Subcutaneous adipose tissue (tissue), 4 donors: ENCODE measurements around the gene GRIA1. TPM values are rescaled to one million over a fixed set of nuclear protein-coding genes. Genes with fewer than 3 reads are reported as not detected.

Experiments
- total RNA-seq, 4 donors: library from RNA; depleted of rRNA; stranded (reverse); fragments of >200 nt; gene quantifications; one replicate each; pipeline ENCODE4 v1.1.0, GENCODE V29; 2016
- TF ChIP-seq, protein P1 (sequence below): fragments of 450-650 bp; IDR thresholded peaks from one replicate; pipeline ENCODE4 v1.5.1; 2016; ENCODE audit warnings: low read depth, mild to moderate bottlenecking, control low read depth, antibody characterized with exemption, moderate library complexity

The GRIA1 gene
- total RNA-seq, 4 donors from 2014 or later = 0.44 to 2.4 (median 2.0) TPM; not detected in 1

DNA sequence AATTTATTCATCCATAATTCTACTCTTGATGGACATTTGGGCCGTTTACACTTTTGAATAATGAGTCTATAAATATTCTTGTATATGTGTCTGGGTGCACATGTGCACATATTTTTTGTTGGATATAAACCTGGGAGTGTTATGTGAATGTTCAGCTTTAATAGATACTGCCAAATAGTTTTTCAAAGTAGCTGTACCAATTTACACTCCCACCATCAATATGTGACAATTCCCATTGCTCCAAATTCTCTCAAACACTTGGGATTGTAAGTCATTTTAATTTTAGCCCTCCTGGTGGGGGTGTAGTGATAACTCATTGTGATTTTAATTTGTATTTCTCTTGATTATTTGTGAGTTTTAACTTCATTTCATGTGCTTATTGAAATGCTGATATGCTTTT, 114.9 kb downstream of the GRIA1 start:
- TF ChIP-seq, protein P1, sequence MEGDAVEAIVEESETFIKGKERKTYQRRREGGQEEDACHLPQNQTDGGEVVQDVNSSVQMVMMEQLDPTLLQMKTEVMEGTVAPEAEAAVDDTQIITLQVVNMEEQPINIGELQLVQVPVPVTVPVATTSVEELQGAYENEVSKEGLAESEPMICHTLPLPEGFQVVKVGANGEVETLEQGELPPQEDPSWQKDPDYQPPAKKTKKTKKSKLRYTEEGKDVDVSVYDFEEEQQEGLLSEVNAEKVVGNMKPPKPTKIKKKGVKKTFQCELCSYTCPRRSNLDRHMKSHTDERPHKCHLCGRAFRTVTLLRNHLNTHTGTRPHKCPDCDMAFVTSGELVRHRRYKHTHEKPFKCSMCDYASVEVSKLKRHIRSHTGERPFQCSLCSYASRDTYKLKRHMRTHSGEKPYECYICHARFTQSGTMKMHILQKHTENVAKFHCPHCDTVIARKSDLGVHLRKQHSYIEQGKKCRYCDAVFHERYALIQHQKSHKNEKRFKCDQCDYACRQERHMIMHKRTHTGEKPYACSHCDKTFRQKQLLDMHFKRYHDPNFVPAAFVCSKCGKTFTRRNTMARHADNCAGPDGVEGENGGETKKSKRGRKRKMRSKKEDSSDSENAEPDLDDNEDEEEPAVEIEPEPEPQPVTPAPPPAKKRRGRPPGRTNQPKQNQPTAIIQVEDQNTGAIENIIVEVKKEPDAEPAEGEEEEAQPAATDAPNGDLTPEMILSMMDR = no peak

DNA sequence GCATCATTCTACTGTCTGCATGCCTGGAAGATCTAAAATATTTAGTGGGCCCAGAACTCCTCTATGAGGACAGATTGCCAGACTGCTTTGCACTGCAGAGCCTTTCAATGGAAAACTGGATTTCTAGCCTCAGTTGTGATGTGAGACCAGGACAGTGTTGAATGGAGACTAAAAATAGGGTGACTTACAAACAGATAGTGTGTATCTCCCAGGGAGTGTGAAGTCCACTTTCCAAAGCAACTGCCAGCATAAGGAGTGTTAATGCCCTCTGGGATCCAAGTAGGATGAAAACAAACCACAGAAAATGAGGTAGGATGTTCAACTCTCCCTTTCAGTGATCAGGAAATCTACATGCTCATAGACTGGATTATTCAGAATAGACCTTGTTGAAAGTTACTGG, 119.5 kb downstream of the GRIA1 start:
- TF ChIP-seq, protein P1 = no peak

DNA sequence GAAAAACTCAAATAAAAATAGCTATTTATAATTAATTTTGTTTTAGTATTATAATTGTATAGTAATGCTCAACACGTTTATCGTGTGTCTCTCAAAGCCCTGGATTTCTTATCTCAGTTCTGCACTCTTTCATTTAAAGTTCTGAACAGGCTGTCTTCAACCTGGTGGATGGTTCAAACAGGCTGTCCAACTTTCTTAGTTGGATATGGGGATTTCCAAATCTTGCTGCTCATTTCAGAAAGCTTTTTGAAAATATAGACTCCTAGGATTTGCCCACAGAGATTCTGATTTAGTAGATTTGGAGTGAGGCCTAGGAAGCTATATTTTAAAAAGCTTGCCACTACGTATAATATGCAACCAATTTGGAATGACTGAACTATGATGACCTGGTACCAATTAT, 120.3 kb downstream of the GRIA1 start:
- TF ChIP-seq, protein P1 = no peak

DNA sequence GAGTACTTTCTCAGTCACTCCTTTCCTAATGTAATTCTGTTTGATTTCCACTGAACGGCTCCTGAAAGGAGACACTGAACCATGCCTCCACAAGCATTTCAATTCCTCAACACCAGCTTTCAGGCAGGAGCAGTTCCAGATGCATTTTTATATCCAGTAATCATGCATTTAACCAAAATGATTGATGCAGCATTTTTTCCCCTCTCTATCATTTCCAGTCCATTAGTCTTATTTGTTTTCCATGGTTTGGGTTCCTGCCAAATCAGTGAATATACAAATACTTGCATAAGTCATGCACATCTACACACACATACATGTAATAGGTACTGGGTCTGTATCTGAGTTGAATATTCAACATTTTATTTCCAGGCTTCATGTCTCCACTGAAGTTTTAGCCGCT, 122.7 kb downstream of the GRIA1 start:
- TF ChIP-seq, protein P1 = no peak

DNA sequence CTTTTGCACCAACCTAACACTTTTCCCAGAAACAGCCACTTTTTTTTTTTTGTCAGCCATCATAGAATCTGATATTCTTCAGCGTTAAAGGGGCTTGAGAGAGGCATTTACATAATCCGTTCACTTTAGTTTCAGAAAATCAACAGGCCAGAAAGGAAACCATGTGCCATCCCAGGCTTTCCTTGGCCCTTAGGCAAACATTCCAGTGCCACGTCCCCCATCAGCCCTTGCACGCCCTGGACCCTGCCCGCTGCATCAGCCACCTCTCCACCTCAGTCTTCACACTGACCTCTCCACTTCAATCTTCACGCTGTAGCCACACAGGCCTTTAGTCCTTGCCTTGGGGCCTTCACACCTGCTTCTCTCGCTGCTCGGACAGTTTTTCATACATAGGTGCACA, 123.2 kb downstream of the GRIA1 start:
- TF ChIP-seq, protein P1 = no peak

DNA sequence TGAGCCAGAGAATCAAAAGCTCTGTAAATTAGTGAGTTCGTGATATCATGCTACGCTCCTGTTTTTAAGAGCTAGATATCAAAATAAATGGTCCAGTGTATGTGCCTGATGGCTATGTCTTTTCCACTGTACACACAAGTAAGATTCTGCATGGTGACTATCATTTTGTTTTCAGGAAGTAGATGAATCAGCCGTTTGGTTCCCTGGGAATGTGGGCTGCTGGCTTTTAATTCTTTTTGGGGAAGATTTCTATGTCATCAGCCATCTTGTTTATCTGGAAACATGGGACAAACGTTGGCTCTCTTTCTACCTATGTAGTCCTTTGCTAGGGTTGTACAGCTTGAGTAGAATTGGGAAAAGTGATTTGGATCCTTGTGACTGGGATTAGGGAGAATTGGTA, 126.7 kb downstream of the GRIA1 start:
- TF ChIP-seq, protein P1 = no peak

DNA sequence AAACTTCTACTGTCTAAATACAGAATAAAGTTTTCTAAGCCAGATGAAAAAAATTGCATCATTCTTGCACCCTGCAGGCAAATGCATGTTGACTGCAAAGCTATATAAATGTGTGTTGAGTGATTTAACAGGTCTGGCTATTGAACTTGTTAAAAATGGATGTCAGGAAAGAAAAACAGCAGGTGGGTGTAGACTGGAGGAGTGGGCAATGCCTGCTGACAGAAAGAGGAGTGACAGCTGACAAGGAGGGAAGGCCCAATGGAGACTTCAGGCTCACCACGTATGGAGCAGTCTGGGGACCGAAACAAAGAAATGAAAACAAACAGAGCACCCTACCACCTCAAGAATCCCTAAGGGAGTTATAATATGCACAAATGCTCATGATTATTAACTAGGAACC, 127.8 kb downstream of the GRIA1 start:
- TF ChIP-seq, protein P1 = no peak

DNA sequence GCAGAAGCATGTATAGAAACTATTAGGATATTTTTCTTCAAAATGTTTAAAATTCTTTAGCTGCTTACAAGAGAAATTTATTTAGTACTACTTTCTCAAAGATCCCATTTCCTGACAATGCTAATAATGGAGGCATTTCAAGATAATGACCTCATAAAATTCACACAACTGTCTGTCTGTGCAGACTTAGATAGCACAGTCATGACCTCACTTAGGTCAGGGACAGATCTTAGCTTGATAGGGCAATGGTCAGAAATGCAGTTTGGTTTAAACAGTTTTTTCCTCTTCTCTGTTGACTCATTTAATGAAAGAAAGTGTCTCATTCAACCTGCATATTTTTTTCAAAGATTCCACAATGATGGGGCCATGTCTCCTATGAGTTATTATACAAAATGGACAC, 128.4 kb downstream of the GRIA1 start:
- TF ChIP-seq, protein P1 = no peak
